Left renal cortex interstitium (tissue), 4 donors: ENCODE results near the gene MSTN. TPM values are rescaled to one million over a fixed set of nuclear protein-coding genes. Genes with fewer than 3 reads are reported as not detected.
A peak's percentile ranks its signal among the peaks of the same experiment; 100 is the strongest.
"Not testable (repeated sequence)": the region's sequence is repeated elsewhere in the genome, so short reads cannot be mapped to it uniquely, and the experiment has no call there.

Experiments
- DNase-seq, 4 donors: peaks; one replicate each; pipeline ENCODE4 v3.0.0-alpha.2; 2013; ENCODE audit warnings: low read depth in 4 of 4, low spot score in 2 of 4, missing footprints in 1 of 4
- polyA plus RNA-seq, 4 donors: library from polyadenylated mRNA; unstranded; fragments of 120-200 nt; gene quantifications; one replicate each; pipeline ENCODE4 v1.2.1, GENCODE V29; 2013; ENCODE audit not compliant: insufficient read length in 4 of 4

Gene MSTN
- polyA plus RNA-seq, 4 donors, result 1.5 to 3.6 (median 2.1) TPM

GRCh38 chr2:190068764-190069163 lies 6.2 kb upstream of the MSTN start:
- DNase-seq, result no peak

- no peak for DNase-seq
Observed at GRCh38 chr2:190065839-190066238, 3.3 kb upstream of the MSTN start.

- no peak for DNase-seq
Observed at GRCh38 chr2:190063624-190064023, 1.1 kb upstream of the MSTN start.

- DNase-seq, result no peak
Observed at GRCh38 chr2:190062053-190062452, 476 bp downstream of the MSTN start.

- DNase-seq, result no peak
Observed at GRCh38 chr2:190060626-190061025, 1.9 kb downstream of the MSTN start.

GRCh38 chr2:190060019-190060418 lies 2.5 kb downstream of the MSTN start:
- DNase-seq, result no peak

GRCh38 chr2:190053426-190053825 lies 9.1 kb downstream of the MSTN start:
- DNase-seq, result no peak

GRCh38 chr2:190052307-190052706 lies 10.2 kb downstream of the MSTN start:
- DNase-seq, result no peak

- DNase-seq, result no peak
Observed at GRCh38 chr2:190051223-190051622, 11.3 kb downstream of the MSTN start.

GRCh38 chr2:190050001-190050400 lies 12.5 kb downstream of the MSTN start:
- no peak for DNase-seq

GRCh38 chr2:190044866-190045265 lies 17.7 kb downstream of the MSTN start:
- DNase-seq, result no peak

GRCh38 chr2:190043441-190043840 lies 19.1 kb downstream of the MSTN start:
- no peak for DNase-seq

GRCh38 chr2:190036071-190036470 lies 26.5 kb downstream of the MSTN start:
- DNase-seq, result no peak

GRCh38 chr2:190034417-190034816 lies 28.1 kb downstream of the MSTN start:
- DNase-seq, result not testable (repeated sequence)

GRCh38 chr2:190031969-190032618 lies 30.4 kb downstream of the MSTN start:
- DNase-seq, result peak in 1 of 4 donors; percentile 13

- DNase-seq, result peak in 1 of 4 donors; percentile 23
Observed at GRCh38 chr2:190023860-190024259, 38.7 kb downstream of the MSTN start.

- DNase-seq, result no peak
Observed at GRCh38 chr2:190020720-190021119, 41.8 kb downstream of the MSTN start.

- no peak for DNase-seq
Observed at GRCh38 chr2:190017837-190018236, 44.7 kb downstream of the MSTN start.

GRCh38 chr2:190015969-190016368 lies 46.6 kb downstream of the MSTN start:
- DNase-seq, result not testable (repeated sequence)
